ENCODE measurements around the gene PLCL2. TPM values are rescaled to one million over a fixed set of nuclear protein-coding genes. Genes with fewer than 3 reads are reported as not detected.

PLCL2 gene
- total RNA-seq, 1 experiment from 2014 or later: 3.0 TPM

DNA sequence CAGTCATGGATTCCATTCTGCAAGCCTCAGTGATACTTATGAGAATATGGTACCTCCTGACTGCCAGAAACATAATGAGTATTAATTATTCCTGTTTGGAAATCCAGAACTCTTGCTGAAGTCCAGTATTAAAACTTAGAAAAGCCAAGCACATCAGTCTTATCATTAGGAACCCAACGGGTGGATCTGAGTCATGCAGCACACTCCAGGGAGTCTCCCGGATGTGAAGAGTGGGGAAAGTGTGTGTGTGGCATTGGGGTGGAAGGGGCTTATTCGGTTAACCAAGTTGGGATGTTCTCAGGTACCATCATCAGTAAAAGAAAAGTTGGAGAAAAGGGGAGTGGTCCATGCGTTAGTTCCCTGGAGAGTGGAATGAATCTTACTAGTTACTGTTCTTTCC lies 181.1 kb downstream of the PLCL2 start:
- Histone ChIP-seq H3K4me3 (ENCODE audit: low read depth in 2 of 2, low read length in 2 of 2) (no peak overlapping the region), H3K9me3 (ENCODE audit: control insufficient read depth, insufficient read depth, low read depth, low read length) (no peaks in the 10 kb centered on the region), H3K4me1 (ENCODE audit: control insufficient read depth, insufficient read depth, low read length) (no peaks in the 10 kb centered on the region; the same call in 1 of the 2 replicates), H3K36me3 (ENCODE audit: control insufficient read depth, insufficient read depth, low read length) (no peaks in the 10 kb centered on the region), H3K27me3 (ENCODE audit: control insufficient read depth, insufficient read depth, low read length) (no peaks in the 10 kb centered on the region), H3K27ac (ENCODE audit: low read length) (no peak overlapping the region)
- DNase-seq (ENCODE audit: low read depth, low spot score) (no peak), ATAC-seq (no peak)
- ChIA-PET CTCF (no interaction called here), POLR2A (no interaction called here)
- in situ Hi-C loops (cut with HindIII; ENCODE audit: low pct_unique_long_range_greater_than_20kb, low sequenced_read_pairs) (no loop called here), intact Hi-C loops (cut with micrococcal nuclease; ENCODE audit: unreplicated experiment) (no loop called here)
- BruUV-seq (replicated peaks): no TSS peak
- TF ChIP-seq, protein P1, sequence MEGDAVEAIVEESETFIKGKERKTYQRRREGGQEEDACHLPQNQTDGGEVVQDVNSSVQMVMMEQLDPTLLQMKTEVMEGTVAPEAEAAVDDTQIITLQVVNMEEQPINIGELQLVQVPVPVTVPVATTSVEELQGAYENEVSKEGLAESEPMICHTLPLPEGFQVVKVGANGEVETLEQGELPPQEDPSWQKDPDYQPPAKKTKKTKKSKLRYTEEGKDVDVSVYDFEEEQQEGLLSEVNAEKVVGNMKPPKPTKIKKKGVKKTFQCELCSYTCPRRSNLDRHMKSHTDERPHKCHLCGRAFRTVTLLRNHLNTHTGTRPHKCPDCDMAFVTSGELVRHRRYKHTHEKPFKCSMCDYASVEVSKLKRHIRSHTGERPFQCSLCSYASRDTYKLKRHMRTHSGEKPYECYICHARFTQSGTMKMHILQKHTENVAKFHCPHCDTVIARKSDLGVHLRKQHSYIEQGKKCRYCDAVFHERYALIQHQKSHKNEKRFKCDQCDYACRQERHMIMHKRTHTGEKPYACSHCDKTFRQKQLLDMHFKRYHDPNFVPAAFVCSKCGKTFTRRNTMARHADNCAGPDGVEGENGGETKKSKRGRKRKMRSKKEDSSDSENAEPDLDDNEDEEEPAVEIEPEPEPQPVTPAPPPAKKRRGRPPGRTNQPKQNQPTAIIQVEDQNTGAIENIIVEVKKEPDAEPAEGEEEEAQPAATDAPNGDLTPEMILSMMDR (IDR thresholded peaks at IDR 0.05): no peak
- TF ChIP-seq, protein P2, sequence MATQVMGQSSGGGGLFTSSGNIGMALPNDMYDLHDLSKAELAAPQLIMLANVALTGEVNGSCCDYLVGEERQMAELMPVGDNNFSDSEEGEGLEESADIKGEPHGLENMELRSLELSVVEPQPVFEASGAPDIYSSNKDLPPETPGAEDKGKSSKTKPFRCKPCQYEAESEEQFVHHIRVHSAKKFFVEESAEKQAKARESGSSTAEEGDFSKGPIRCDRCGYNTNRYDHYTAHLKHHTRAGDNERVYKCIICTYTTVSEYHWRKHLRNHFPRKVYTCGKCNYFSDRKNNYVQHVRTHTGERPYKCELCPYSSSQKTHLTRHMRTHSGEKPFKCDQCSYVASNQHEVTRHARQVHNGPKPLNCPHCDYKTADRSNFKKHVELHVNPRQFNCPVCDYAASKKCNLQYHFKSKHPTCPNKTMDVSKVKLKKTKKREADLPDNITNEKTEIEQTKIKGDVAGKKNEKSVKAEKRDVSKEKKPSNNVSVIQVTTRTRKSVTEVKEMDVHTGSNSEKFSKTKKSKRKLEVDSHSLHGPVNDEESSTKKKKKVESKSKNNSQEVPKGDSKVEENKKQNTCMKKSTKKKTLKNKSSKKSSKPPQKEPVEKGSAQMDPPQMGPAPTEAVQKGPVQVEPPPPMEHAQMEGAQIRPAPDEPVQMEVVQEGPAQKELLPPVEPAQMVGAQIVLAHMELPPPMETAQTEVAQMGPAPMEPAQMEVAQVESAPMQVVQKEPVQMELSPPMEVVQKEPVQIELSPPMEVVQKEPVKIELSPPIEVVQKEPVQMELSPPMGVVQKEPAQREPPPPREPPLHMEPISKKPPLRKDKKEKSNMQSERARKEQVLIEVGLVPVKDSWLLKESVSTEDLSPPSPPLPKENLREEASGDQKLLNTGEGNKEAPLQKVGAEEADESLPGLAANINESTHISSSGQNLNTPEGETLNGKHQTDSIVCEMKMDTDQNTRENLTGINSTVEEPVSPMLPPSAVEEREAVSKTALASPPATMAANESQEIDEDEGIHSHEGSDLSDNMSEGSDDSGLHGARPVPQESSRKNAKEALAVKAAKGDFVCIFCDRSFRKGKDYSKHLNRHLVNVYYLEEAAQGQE (IDR thresholded peaks at IDR 0.05; ENCODE audit: insufficient read depth in 1 of 2, low read depth in 2 of 2, low read length in 1 of 2): no peak
- no peak for TF ChIP-seq POLR2AphosphoS5 (IDR thresholded peaks at IDR 0.05; ENCODE audit: low read depth, low read length)
- TF ChIP-seq TCF7L2 (IDR thresholded peaks at IDR 0.05; ENCODE audit: low read depth, low read length): no peak
- no peak for TF ChIP-seq SIN3A (IDR thresholded peaks at IDR 0.05; ENCODE audit: borderline replicate concordance, insufficient read depth, low read depth, low read length)

DNA sequence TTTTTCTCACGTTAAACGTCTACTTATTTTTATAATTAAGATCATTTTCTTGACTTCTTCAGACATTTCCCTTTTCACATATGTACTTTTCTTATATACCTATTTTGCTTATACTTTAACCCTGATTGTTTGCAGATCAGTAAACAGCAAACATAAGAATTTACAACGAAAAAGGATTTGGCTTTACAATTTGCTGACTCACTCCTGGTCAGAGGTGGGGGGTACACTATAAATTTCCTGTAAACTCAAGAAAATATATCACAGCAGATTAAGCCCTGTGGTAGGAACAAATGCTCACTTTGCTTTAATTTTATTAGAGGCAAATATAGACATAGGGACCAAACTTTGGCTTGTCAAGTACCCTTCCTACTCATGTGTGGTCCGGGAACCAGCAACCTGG lies 185.0 kb downstream of the PLCL2 start:
- in situ Hi-C loops (cut with HindIII; ENCODE audit: low pct_unique_long_range_greater_than_20kb, low sequenced_read_pairs) (no loop called here), intact Hi-C loops (cut with micrococcal nuclease; ENCODE audit: unreplicated experiment) (no loop called here)
- TF ChIP-seq POLR2AphosphoS5 (IDR thresholded peaks at IDR 0.05; ENCODE audit: low read depth, low read length) (no peak), TCF7L2 (IDR thresholded peaks at IDR 0.05; ENCODE audit: low read depth, low read length) (no peak), SIN3A (IDR thresholded peaks at IDR 0.05; ENCODE audit: borderline replicate concordance, insufficient read depth, low read depth, low read length) (no peak)
- TF ChIP-seq, protein P2 (IDR thresholded peaks at IDR 0.05; ENCODE audit: insufficient read depth in 1 of 2, low read depth in 2 of 2, low read length in 1 of 2): no peak
- TF ChIP-seq, protein P1 (IDR thresholded peaks at IDR 0.05): no peak
- no peak overlapping the region for H3K4me3 ChIP-seq (ENCODE audit: low read depth in 2 of 2, low read length in 2 of 2)
- ChIA-PET CTCF (no interaction called here), POLR2A (no interaction called here)
- H3K36me3 ChIP-seq (ENCODE audit: control insufficient read depth, insufficient read depth, low read length): no peaks in the 10 kb centered on the region
- DNase-seq (ENCODE audit: low read depth, low spot score): no peak
- BruUV-seq (replicated peaks): no TSS peak
- no peaks in the 10 kb centered on the region; the same call in 1 of the 2 replicates for H3K4me1 ChIP-seq (ENCODE audit: control insufficient read depth, insufficient read depth, low read length)
- no peak for ATAC-seq
- H3K27me3 ChIP-seq (ENCODE audit: control insufficient read depth, insufficient read depth, low read length): no peaks in the 10 kb centered on the region
- no peak overlapping the region for H3K27ac ChIP-seq (ENCODE audit: low read length)
- no peaks in the 10 kb centered on the region for H3K9me3 ChIP-seq (ENCODE audit: control insufficient read depth, insufficient read depth, low read depth, low read length)

All from Panc1 (cell line).